Subcutaneous adipose tissue (tissue), 4 donors: Measurements from ENCODE around the gene MTOR. TPM values are rescaled to one million over a fixed set of nuclear protein-coding genes. Genes with fewer than 3 reads are reported as not detected.

ENCODE experiments used
- CTCF ChIP-seq: fragments of 450-650 bp; IDR thresholded peaks from one replicate; pipeline ENCODE4 v1.5.1; 2016; ENCODE audit warnings: low read depth, mild to moderate bottlenecking, control low read depth, antibody characterized with exemption, moderate library complexity
- total RNA-seq, 4 donors: library from RNA; depleted of rRNA; stranded (reverse); fragments of >200 nt; gene quantifications; one replicate each; pipeline ENCODE4 v1.1.0, GENCODE V29; 2016

The MTOR gene
- total RNA-seq, 4 donors from 2014 or later = 36.2 to 54.1 (median 40.1) TPM

- TF ChIP-seq CTCF = no peak
Observed at GRCh38 chr1:11248169-11248568, 14.2 kb downstream of the MTOR start.

GRCh38 chr1:11245904-11246719 is 16.2 kb downstream of the MTOR start:
- no peak for TF ChIP-seq CTCF

GRCh38 chr1:11245248-11245647 is 17.1 kb downstream of the MTOR start:
- no peak for TF ChIP-seq CTCF

- TF ChIP-seq CTCF = no peak
Observed at GRCh38 chr1:11238311-11238710, 24.0 kb downstream of the MTOR start.

- TF ChIP-seq CTCF = no peak
Observed at GRCh38 chr1:11237356-11237755, 25.0 kb downstream of the MTOR start.

- TF ChIP-seq CTCF = no peak
Observed at GRCh38 chr1:11233208-11233607, 29.1 kb downstream of the MTOR start.

GRCh38 chr1:11229203-11229602 is 33.1 kb downstream of the MTOR start:
- no peak for TF ChIP-seq CTCF
